H1 (cell line): ENCODE data around the gene GAB2. TPM values are rescaled to one million over a fixed set of nuclear protein-coding genes. Genes with fewer than 3 reads are reported as not detected.

Source experiments
- CTCF ChIA-PET: fragments of 300-600 bp; sonication (Branson Sonifier 250); formaldehyde crosslinking; loops from one replicate; lab custom pipeline; 2021; ENCODE audit not compliant: partially characterized antibody; lab: Charles Lee
- POLR2A ChIA-PET: fragments of 300-600 bp; sonication (Branson Sonifier 250); formaldehyde crosslinking; loops from one replicate; lab custom pipeline; 2021; ENCODE audit warnings: inconsistent platforms; ENCODE audit not compliant: partially characterized antibody; lab: Charles Lee
- DNase-seq, 2 experiments: peaks; one replicate each; pipeline versions ENCODE4 v3.0.0 to v3.0.0-alpha.2; 2010 to 2022; ENCODE audit warnings: low spot score in 2 of 2, low read depth in 1 of 2, mixed read lengths in 1 of 2
- FAIRE-seq: peaks from 2 replicates; lab custom pipeline; 2011; peaks lifted over from hg19 to GRCh38; lab: Jason Lieb, UNC
- H2AFZ ChIP-seq: 2 replicates; pipeline ENCODE4 v1.8.1; 2012; ENCODE audit warnings: low read length, inconsistent platforms
- H2AK5ac ChIP-seq: 2 replicates; pipeline ENCODE4 v1.6.1; 2013; ENCODE audit warnings: low read depth, low read length
- H2BK120ac ChIP-seq: replicated peaks from 2 replicates; pipeline ENCODE3; 2013; ENCODE audit warnings: low read depth, low read length, inconsistent platforms
- H2BK12ac ChIP-seq: 2 replicates; pipeline ENCODE4 v1.6.1; 2013; ENCODE audit warnings: low read depth, low read length
- H2BK15ac ChIP-seq: 2 replicates; pipeline ENCODE4 v1.6.1; 2013; ENCODE audit warnings: low read length
- H2BK20ac ChIP-seq: 2 replicates; pipeline ENCODE4 v1.6.1; 2013; ENCODE audit warnings: low read length
- H2BK5ac ChIP-seq: 2 replicates; pipeline ENCODE4 v1.6.1; 2013; ENCODE audit warnings: low read depth, low read length
- H3K14ac ChIP-seq: 2 replicates; pipeline ENCODE4 v1.6.1; 2013; ENCODE audit warnings: inconsistent platforms; ENCODE audit not compliant: insufficient read length
- H3K18ac ChIP-seq: 2 replicates; pipeline ENCODE4 v1.6.1; 2013; ENCODE audit warnings: low read length; ENCODE audit errors: extremely low read depth
- H3K23ac ChIP-seq: 2 replicates; pipeline ENCODE4 v1.6.1; 2013; ENCODE audit warnings: inconsistent platforms; ENCODE audit not compliant: insufficient read length
- H3K23me2 ChIP-seq: 2 replicates; pipeline ENCODE4 v1.6.1; 2013; ENCODE audit warnings: low read depth, low read length
- H3K27ac ChIP-seq: 2 replicates; pipeline ENCODE4 v1.6.1; 2011; ENCODE audit warnings: low read depth, low read length, inconsistent platforms
- H3K27me3 ChIP-seq, 4 experiments: replicated peaks in 1 of 4; 1 replicate in 1 of 4; 2 replicates in 3 of 4; pipeline versions ENCODE4 v1.6.1 to v1.8.1; 2011 to 2013; ENCODE audit warnings: low read length in 3 of 4, mild to moderate bottlenecking in 3 of 4, inconsistent platforms in 2 of 4, mixed read lengths in 2 of 4, moderate library complexity in 1 of 4; ENCODE audit not compliant: control insufficient read depth in 3 of 4, insufficient read depth in 3 of 4; ENCODE audit errors: extremely low read depth in 1 of 4
- H3K36me3 ChIP-seq, 4 experiments: 2 replicates each; pipeline versions ENCODE4 v1.6.1 to v1.8.1; 2011 to 2013; ENCODE audit warnings: mild to moderate bottlenecking in 4 of 4, low read length in 3 of 4, moderate library complexity in 2 of 4, control low read depth in 1 of 4, inconsistent platforms in 1 of 4; ENCODE audit not compliant: insufficient read depth in 4 of 4, control insufficient read depth in 2 of 4
- H3K4ac ChIP-seq: replicated peaks from 2 replicates; pipeline ENCODE3; 2013; ENCODE audit warnings: low read length, low read depth, mixed read lengths, inconsistent platforms; ENCODE audit not compliant: insufficient read length
- H3K4me1 ChIP-seq, 4 experiments: replicated peaks in 1 of 4; 1 replicate in 1 of 4; 2 replicates in 3 of 4; pipeline versions ENCODE4 v1.6.1 to v1.8.1; 2011 to 2013; ENCODE audit warnings: low read length in 3 of 4, inconsistent platforms in 2 of 4, mixed read lengths in 1 of 4; ENCODE audit not compliant: insufficient read depth in 4 of 4, control insufficient read depth in 3 of 4
- H3K4me2 ChIP-seq, 2 experiments: 2 replicates each; pipeline versions ENCODE4 v1.6.1 to v1.8.1; 2011 to 2013; ENCODE audit warnings: low read depth in 2 of 2, low read length in 2 of 2, control low read depth in 1 of 2, inconsistent platforms in 1 of 2, mild to moderate bottlenecking in 1 of 2; ENCODE audit not compliant: insufficient read depth in 1 of 2
- H3K4me3 ChIP-seq, 4 experiments: fragments of 200-600, 300-600 bp in 1 of 4; sonication (generic), shearing (Covaris generic), sonication (Bioruptor Twin) in 1 of 4; 2 replicates each; pipeline versions ENCODE4 v1.5.1 to v1.8.1; 2011 to 2016; ENCODE audit warnings: low read length in 4 of 4, low read depth in 3 of 4, control low read depth in 2 of 4, inconsistent platforms in 2 of 4, mild to moderate bottlenecking in 2 of 4, mixed read lengths in 1 of 4, moderate library complexity in 1 of 4; ENCODE audit not compliant: insufficient read depth in 2 of 4; ENCODE audit errors: extremely low read depth in 1 of 4
- H3K56ac ChIP-seq: replicated peaks from 2 replicates; pipeline ENCODE3; 2013; ENCODE audit warnings: low read depth, mild to moderate bottlenecking, mixed read lengths, low read length, inconsistent platforms; ENCODE audit not compliant: insufficient read length
- H3K79me1 ChIP-seq: 2 replicates; pipeline ENCODE4 v1.6.1; 2013; ENCODE audit warnings: low read depth, low read length, control low read depth
- H3K79me2 ChIP-seq, 2 experiments: 2 replicates each; pipeline versions ENCODE4 v1.6.1 to v1.8.1; 2012 to 2013; ENCODE audit warnings: low read length in 2 of 2, mild to moderate bottlenecking in 2 of 2, inconsistent platforms in 1 of 2; ENCODE audit not compliant: insufficient read depth in 2 of 2, control insufficient read depth in 1 of 2
- H3K9ac ChIP-seq, 4 experiments: replicated peaks in 1 of 4; 1 replicate in 1 of 4; 2 replicates in 3 of 4; pipeline versions ENCODE4 v1.6.1 to v1.8.1; 2011 to 2013; ENCODE audit warnings: low read depth in 3 of 4, low read length in 3 of 4, control low read depth in 2 of 4, mild to moderate bottlenecking in 2 of 4, moderate library complexity in 2 of 4, inconsistent platforms in 1 of 4; ENCODE audit errors: extremely low read depth in 1 of 4
- H3K9me3 ChIP-seq, 2 experiments: 2 replicates each; pipeline versions ENCODE4 v1.6.1 to v1.8.1; 2012 to 2013; ENCODE audit warnings: mild to moderate bottlenecking in 2 of 2, moderate library complexity in 2 of 2, control low read depth in 1 of 2, inconsistent platforms in 1 of 2, low read depth in 1 of 2, low read length in 1 of 2, mixed read lengths in 1 of 2; ENCODE audit not compliant: insufficient read depth in 2 of 2
- H4K20me1 ChIP-seq, 2 experiments: replicated peaks in 1 of 2; 2 replicates each; pipeline versions ENCODE3 to v1.8.1; 2011 to 2013; ENCODE audit warnings: inconsistent platforms in 2 of 2, low read length in 2 of 2, mild to moderate bottlenecking in 1 of 2; ENCODE audit not compliant: insufficient read depth in 2 of 2, control insufficient read depth in 1 of 2
- H4K5ac ChIP-seq: 2 replicates; pipeline ENCODE4 v1.6.1; 2013; ENCODE audit warnings: low read length, low read depth, mixed read lengths, inconsistent platforms; ENCODE audit not compliant: insufficient read length
- H4K8ac ChIP-seq: 2 replicates; pipeline ENCODE4 v1.8.0; 2013; ENCODE audit warnings: mild to moderate bottlenecking, moderate library complexity, low read length, inconsistent platforms; ENCODE audit not compliant: insufficient read depth; ENCODE audit errors: extremely low read depth
- H4K91ac ChIP-seq: replicated peaks from 2 replicates; pipeline ENCODE3; 2013; ENCODE audit warnings: low read length, mixed read lengths, inconsistent platforms; ENCODE audit not compliant: insufficient read length
- ATF2 ChIP-seq: IDR thresholded peaks from 2 replicates; pipeline ENCODE4 v1.6.1; 2012; ENCODE audit warnings: low read length, inconsistent platforms
- CTCF ChIP-seq, 3 experiments: IDR thresholded peaks; 1 replicate in 2 of 3; 2 replicates in 1 of 3; pipeline versions ENCODE4 v1.5.1 to v1.6.1; 2011; ENCODE audit warnings: low read length in 3 of 3, mild to moderate bottlenecking in 3 of 3, inconsistent platforms in 2 of 3, low read depth in 1 of 3, moderate library complexity in 1 of 3; ENCODE audit not compliant: insufficient read depth in 1 of 3; ENCODE audit errors: control extremely low read depth in 1 of 3
- EGR1 ChIP-seq: IDR thresholded peaks from 2 replicates; pipeline ENCODE4 v1.6.1; 2011; ENCODE audit warnings: low read depth, low read length, borderline replicate concordance
- RBBP5 ChIP-seq: IDR thresholded peaks from 2 replicates; pipeline ENCODE4 v1.7.1; 2012; ENCODE audit warnings: low read depth, mild to moderate bottlenecking, inconsistent platforms, low read length, moderate library complexity, borderline replicate concordance
- RFX5 ChIP-seq: IDR thresholded peaks from 2 replicates; pipeline ENCODE4 v1.6.1; 2011; ENCODE audit warnings: low read depth, low read length, improper control_type of control experiment, borderline replicate concordance
- TEAD4 ChIP-seq: IDR thresholded peaks from 2 replicates; pipeline ENCODE4 v1.6.1; 2012; ENCODE audit warnings: low read depth, low read length, inconsistent platforms, mixed read lengths
- USF2 ChIP-seq: IDR thresholded peaks from 2 replicates; pipeline ENCODE4 v1.6.1; 2011; ENCODE audit warnings: low read length, improper control_type of control experiment
- WGBS, 2 experiments: shearing (Covaris generic) in 1 of 2; methylation state at CpG; one replicate each; pipeline versions ENCODE4 v1.1.6 to v1.1.7; 2013 to 2015; ENCODE audit warnings: low lambda C conversion rate in 2 of 2, mixed read lengths in 2 of 2, inconsistent platforms in 1 of 2, low coverage in 1 of 2, missing lambda C conversion rate in 1 of 2; ENCODE audit not compliant: insufficient replicate concordance in 2 of 2, insufficient coverage in 1 of 2, insufficient read length in 1 of 2; ENCODE audit errors: extremely low coverage in 1 of 2, missing lambda C conversion rate in 1 of 2; 5-methylcytosine and 5-hydroxymethylcytosine counted together
- polyA plus RNA-seq, 7 experiments: library from polyadenylated mRNA; depleted of rRNA in 3 of 7; stranded (reverse) in 5 of 7; unstranded in 2 of 7; fragments of >200 nt in 5 of 7; fragments of 200-250 nt in 2 of 7; gene quantifications; 1 replicate in 5 of 7; 2 replicates in 1 of 7; 4 replicates in 1 of 7; pipeline versions ENCODE4 v1.2.1 to v1.2.3, GENCODE V29; 2011 to 2013; ENCODE audit warnings: missing spikeins in 2 of 7, mixed read lengths in 2 of 7
- total RNA-seq: library from RNA; stranded (reverse); fragmentation: NEBNext Ultra II Directional; extraction: Animal tissue kit (Norgen Biotek cat#: 25700); gene quantifications from 2 replicates; pipeline ENCODE4 v1.2.1, GENCODE V29; 2021

The GAB2 gene
- total and polyA plus RNA-seq, 2 of the 8 experiments (the other 6 are each of a cell fraction or from before 2014, with no cell fraction given), result 6.3 to 14.0 TPM

- ChIA-PET POLR2A (interaction anchor here (0.7 kb wide), 1 partner anchor 66 kb away, joined by 3 read pairs; no protein-coding TSS in a partner anchor), CTCF (interaction anchor here (1.2 to 1.4 kb wide), 2 partner anchors 11 to 22 kb away, joined by 3 to 4 read pairs; no protein-coding TSS in a partner anchor)
- Histone ChIP-seq H3K23me2 (no peaks in the 10 kb centered on the region), H3K23ac (no peak overlapping the region), H4K8ac (0 out of 2 replicates have a peak overlapping the region, but pooled peaks have one; percentile 14), H3K9ac (no peak overlapping the region), H2AFZ (no peak overlapping the region), H2BK12ac (no peak overlapping the region), H3K4me2 (no peak overlapping the region), H3K27me3 (no peaks in the 10 kb centered on the region), H2BK5ac (no peak overlapping the region), H2BK20ac (no peak overlapping the region), H3K27ac (no peak overlapping the region), H3K9me3 (no peaks in the 10 kb centered on the region), H4K5ac (no peak overlapping the region), H2BK15ac (no peak overlapping the region), H3K4me3 (no peak overlapping the region), H3K56ac (no peak overlapping the region), H3K79me2 (no peaks in the 10 kb centered on the region), H2AK5ac (no peak overlapping the region), H4K91ac (no peak overlapping the region), H3K4me1 (no peaks in the 10 kb centered on the region), H3K18ac (no peak overlapping the region), H3K4ac (no peak overlapping the region), H3K79me1 (no peaks in the 10 kb centered on the region), H3K36me3 (no peaks in the 10 kb centered on the region), H4K20me1 (no peaks in the 10 kb centered on the region), H2BK120ac (no peak overlapping the region), H3K14ac (no peak overlapping the region)
- no peak for FAIRE-seq
- DNase-seq, result no peak
- 86% methylated on average over 7 of the region's 7 CpGs; no CpG with 5 or more reads in 1 of the 2 experiments for WGBS, 2 experiments
- TF ChIP-seq RFX5 (no peak), RBBP5 (no peak), USF2 (no peak), CTCF (IDR thresholded peaks at IDR 0.05; ENCODE audit: control extremely low read depth in 1 of 3, insufficient read depth in 1 of 3, low read depth in 1 of 3, low read length in 3 of 3) (no peak), ATF2 (no peak), EGR1 (no peak), TEAD4 (no peak)
Measured at GRCh38 chr11:78170874-78171549, 246.6 kb downstream of the GAB2 start.
